Keratinocyte (primary cell): Measurements from ENCODE around the gene DDX39B.

Experiments used
- EZH2 ChIP-seq: IDR thresholded peaks from one replicate; pipeline ENCODE4 v1.6.1; 2012; ENCODE audit warnings: inconsistent platforms, mild to moderate bottlenecking, low read length, moderate library complexity
- TF ChIP-seq, protein P1 (sequence below), 3 experiments: IDR thresholded peaks in 1 of 3; conservative IDR thresholded peaks in 1 of 3; optimal IDR thresholded peaks in 1 of 3; 2 replicates in 2 of 3; 3 replicates in 1 of 3; pipeline versions ENCODE3 to v1.5.1; 2011; ENCODE audit warnings: low read length in 3 of 3, mild to moderate bottlenecking in 3 of 3, moderate library complexity in 2 of 3, control low read depth in 1 of 3, inconsistent platforms in 1 of 3; ENCODE audit not compliant: insufficient read depth in 2 of 3; ENCODE audit errors: extremely low read depth in 1 of 3

GRCh38 chr6:31556307-31556706, 14.5 kb upstream of the DDX39B start:
- TF ChIP-seq, protein P1, sequence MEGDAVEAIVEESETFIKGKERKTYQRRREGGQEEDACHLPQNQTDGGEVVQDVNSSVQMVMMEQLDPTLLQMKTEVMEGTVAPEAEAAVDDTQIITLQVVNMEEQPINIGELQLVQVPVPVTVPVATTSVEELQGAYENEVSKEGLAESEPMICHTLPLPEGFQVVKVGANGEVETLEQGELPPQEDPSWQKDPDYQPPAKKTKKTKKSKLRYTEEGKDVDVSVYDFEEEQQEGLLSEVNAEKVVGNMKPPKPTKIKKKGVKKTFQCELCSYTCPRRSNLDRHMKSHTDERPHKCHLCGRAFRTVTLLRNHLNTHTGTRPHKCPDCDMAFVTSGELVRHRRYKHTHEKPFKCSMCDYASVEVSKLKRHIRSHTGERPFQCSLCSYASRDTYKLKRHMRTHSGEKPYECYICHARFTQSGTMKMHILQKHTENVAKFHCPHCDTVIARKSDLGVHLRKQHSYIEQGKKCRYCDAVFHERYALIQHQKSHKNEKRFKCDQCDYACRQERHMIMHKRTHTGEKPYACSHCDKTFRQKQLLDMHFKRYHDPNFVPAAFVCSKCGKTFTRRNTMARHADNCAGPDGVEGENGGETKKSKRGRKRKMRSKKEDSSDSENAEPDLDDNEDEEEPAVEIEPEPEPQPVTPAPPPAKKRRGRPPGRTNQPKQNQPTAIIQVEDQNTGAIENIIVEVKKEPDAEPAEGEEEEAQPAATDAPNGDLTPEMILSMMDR (optimal IDR thresholded peaks at IDR 0.05 in 1 of 3, IDR thresholded peaks at IDR 0.05 in 1 of 3, conservative IDR thresholded peaks at IDR 0.05 in 1 of 3; ENCODE audit: extremely low read depth in 1 of 3, insufficient read depth in 2 of 3, low read length in 3 of 3): no peak
- no peak for TF ChIP-seq EZH2
